Mesothelial cell of epicardium (in vitro differentiated cells): ENCODE results near the gene ADGRV1. TPM values are rescaled to one million over a fixed set of nuclear protein-coding genes. Genes with fewer than 3 reads are reported as not detected.

Experiments
- DNase-seq, 2 experiments: peaks; one replicate each; pipeline ENCODE4 v3.0.0; 2021; ENCODE audit warnings: low spot score in 2 of 2; ENCODE audit not compliant: unreplicated experiment in 2 of 2
- H3K27ac Mint-ChIP-seq: 2 replicates; pipeline ENCODE4 v1.8.0; 2021; ENCODE audit warnings: mixed read lengths
- H3K27me3 Mint-ChIP-seq: 2 replicates; pipeline ENCODE4 v1.8.0; 2021; ENCODE audit warnings: low read depth, mixed read lengths
- H3K36me3 Mint-ChIP-seq: 2 replicates; pipeline ENCODE4 v1.8.0; 2021; ENCODE audit warnings: mixed read lengths
- H3K4me1 Mint-ChIP-seq: 2 replicates; pipeline ENCODE4 v1.8.0; 2021; ENCODE audit warnings: mixed read lengths
- H3K4me3 Mint-ChIP-seq: 2 replicates; pipeline ENCODE4 v1.8.0; 2021; ENCODE audit warnings: mild to moderate bottlenecking, moderate library complexity, mixed read lengths
- H3K9me3 Mint-ChIP-seq: 2 replicates; pipeline ENCODE4 v1.8.0; 2021; ENCODE audit warnings: mixed read lengths
- total RNA-seq: library from RNA; stranded (reverse); gene quantifications from 3 replicates; pipeline ENCODE4 v1.2.1, GENCODE V29; 2021
- TF ChIP-seq, protein P1 (sequence below): fragments of 200-600 bp; sonication (generic); IDR thresholded peaks from one replicate; pipeline ENCODE4 v1.5.0; 2021; ENCODE audit warnings: antibody characterized with exemption; ENCODE audit not compliant: unreplicated experiment

Gene ADGRV1
- total RNA-seq, 1 donor from 2014 or later: 25.4 TPM

DNA sequence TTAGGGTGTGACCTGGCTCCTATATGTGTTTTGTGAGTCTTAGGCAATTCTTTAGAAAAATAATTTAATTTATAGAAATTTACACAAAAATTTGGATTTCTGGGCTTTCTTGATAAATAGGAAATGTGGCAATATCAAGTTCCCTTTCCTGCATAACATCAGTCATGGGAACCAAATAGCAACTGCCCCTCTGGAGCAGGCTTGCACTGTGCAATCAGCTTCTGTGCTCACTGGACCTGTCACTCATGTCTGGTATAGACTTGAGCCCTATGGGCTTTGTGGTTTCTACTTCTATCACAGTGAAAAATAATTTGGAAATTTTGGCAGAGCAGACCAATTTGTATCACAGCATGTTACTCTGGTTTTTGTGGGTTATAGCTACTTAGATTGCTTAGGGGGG lies 131.7 kb downstream of the ADGRV1 start:
- H3K27me3 Mint-ChIP-seq: no peaks in the 10 kb centered on the region
- DNase-seq: no peak
- H3K4me3 Mint-ChIP-seq: no peak overlapping the region
- TF ChIP-seq, protein P1, sequence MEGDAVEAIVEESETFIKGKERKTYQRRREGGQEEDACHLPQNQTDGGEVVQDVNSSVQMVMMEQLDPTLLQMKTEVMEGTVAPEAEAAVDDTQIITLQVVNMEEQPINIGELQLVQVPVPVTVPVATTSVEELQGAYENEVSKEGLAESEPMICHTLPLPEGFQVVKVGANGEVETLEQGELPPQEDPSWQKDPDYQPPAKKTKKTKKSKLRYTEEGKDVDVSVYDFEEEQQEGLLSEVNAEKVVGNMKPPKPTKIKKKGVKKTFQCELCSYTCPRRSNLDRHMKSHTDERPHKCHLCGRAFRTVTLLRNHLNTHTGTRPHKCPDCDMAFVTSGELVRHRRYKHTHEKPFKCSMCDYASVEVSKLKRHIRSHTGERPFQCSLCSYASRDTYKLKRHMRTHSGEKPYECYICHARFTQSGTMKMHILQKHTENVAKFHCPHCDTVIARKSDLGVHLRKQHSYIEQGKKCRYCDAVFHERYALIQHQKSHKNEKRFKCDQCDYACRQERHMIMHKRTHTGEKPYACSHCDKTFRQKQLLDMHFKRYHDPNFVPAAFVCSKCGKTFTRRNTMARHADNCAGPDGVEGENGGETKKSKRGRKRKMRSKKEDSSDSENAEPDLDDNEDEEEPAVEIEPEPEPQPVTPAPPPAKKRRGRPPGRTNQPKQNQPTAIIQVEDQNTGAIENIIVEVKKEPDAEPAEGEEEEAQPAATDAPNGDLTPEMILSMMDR: no peak
- H3K27ac Mint-ChIP-seq: no peak overlapping the region
- peaks cover 9% of the 10 kb centered on the region for H3K36me3 Mint-ChIP-seq
- no peaks in the 10 kb centered on the region for H3K4me1 Mint-ChIP-seq
- peaks cover 4% of the 10 kb centered on the region for H3K9me3 Mint-ChIP-seq

DNA sequence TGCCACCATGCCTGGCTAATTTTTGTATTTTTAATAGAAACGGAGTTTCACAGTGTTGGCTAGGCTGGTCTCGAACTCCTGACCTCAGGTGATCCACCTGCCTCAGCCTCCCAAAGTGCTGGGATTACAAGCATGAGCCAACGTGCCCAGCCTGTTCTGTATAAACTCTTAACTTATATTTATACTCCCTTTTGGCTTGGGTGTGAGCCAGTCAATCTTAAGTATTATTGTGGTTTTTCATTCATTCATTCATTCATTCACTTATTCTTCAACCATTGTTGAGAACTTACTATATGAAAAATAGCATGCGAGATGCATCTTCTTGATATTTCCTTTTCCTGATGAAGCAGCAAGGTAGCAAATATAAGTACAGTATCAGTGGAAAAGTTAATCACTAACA lies 132.9 kb downstream of the ADGRV1 start:
- TF ChIP-seq, protein P1: no peak
- Mint-ChIP-seq H3K4me3 (no peak overlapping the region), H3K9me3 (peaks cover 4% of the 10 kb centered on the region), H3K27ac (no peak overlapping the region), H3K27me3 (no peaks in the 10 kb centered on the region), H3K4me1 (no peaks in the 10 kb centered on the region), H3K36me3 (peaks cover 4% of the 10 kb centered on the region)
- no peak for DNase-seq

DNA sequence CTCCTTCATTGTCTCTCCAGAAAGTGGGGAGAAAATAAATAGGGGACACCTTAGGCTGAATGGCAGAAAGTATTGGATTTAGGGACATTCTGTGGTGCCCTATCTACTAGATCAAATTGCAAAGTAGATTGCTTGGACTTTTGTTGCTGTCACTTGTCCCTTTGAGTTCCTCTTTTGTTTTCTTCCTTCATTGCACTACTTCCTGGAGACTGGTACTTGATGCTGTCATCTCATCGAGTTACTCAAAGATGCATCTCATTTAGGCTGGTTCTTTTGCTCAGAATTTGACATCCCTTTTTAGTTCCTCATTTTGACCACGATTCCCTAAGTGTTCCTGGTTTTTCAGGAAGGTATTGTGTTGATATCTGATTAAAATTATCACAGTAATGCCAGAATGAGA lies 137.6 kb downstream of the ADGRV1 start:
- DNase-seq: no peak
- H3K9me3 Mint-ChIP-seq: no peaks in the 10 kb centered on the region
- H3K4me1 Mint-ChIP-seq: peaks cover 12% of the 10 kb centered on the region
- H3K27me3 Mint-ChIP-seq: no peaks in the 10 kb centered on the region
- no peak overlapping the region for H3K4me3 Mint-ChIP-seq
- TF ChIP-seq, protein P1: no peak
- no peak overlapping the region for H3K27ac Mint-ChIP-seq
- no peaks in the 10 kb centered on the region for H3K36me3 Mint-ChIP-seq

DNA sequence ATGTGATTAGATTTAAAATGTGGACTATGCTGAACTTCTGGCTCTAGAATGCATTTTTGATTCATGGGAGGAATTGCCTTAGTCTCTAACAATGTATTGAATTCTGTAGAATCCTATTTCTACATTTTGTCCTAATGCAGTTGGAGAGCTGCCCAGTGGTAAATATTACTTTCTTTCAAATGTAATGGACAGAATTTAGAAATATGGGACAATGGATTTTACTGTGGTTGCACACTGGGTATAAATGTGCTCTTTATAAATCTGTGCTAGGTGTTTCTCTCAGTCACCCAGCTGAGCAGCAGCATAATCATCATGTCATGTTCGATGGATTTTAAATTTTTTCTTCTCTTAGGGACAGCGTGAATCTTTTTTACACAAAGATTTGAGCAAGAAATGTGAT lies 141.7 kb downstream of the ADGRV1 start:
- no peaks in the 10 kb centered on the region for H3K27me3 Mint-ChIP-seq
- H3K9me3 Mint-ChIP-seq: no peaks in the 10 kb centered on the region
- H3K4me3 Mint-ChIP-seq: no peak overlapping the region
- H3K27ac Mint-ChIP-seq: no peak overlapping the region
- TF ChIP-seq, protein P1: no peak
- H3K4me1 Mint-ChIP-seq: peaks cover 12% of the 10 kb centered on the region
- H3K36me3 Mint-ChIP-seq: no peaks in the 10 kb centered on the region
- no peak for DNase-seq

DNA sequence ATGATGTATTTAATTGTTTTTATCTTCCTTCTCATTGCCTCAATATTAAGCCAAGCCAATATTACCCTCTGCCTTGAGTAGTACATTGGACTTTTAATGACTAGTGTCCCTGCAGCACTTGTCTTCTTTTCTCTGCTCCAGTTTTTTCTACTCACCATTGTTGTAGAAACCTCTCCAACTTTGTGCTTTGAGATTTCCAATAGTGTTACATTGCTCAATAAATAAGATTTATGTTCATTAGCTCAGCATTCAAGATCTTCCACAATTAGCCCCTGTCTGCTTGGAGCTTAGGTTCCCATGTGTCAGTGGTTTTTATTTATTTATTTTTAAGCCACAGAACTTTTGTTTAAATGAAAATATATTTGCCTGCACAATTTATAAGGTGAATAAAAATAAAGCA lies 145.3 kb downstream of the ADGRV1 start:
- H3K36me3 Mint-ChIP-seq: no peaks in the 10 kb centered on the region
- H3K27ac Mint-ChIP-seq: no peak overlapping the region
- H3K27me3 Mint-ChIP-seq: no peaks in the 10 kb centered on the region
- H3K4me3 Mint-ChIP-seq: no peak overlapping the region
- TF ChIP-seq, protein P1: no peak
- H3K4me1 Mint-ChIP-seq: peaks cover 12% of the 10 kb centered on the region
- DNase-seq: no peak
- H3K9me3 Mint-ChIP-seq: no peaks in the 10 kb centered on the region

DNA sequence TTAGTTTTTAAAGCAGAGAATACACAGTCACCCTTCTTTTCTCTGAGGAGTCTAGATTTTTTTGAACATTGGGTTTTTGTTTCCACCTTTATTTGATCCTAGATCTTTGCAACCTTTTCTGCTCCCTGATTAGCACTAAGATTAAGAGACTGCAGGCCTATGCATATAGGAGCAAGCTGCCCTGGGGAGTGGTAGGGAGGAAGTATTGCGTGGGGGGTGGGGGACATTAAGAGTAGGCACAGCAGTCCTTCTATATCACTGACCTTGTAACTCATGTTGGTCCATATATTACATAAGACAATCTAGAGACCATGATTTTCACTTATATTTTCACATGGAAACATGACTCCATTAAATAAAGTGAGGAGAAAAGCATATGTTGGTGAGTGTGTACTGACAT lies 149.1 kb downstream of the ADGRV1 start:
- TF ChIP-seq, protein P1: no peak
- H3K9me3 Mint-ChIP-seq: no peaks in the 10 kb centered on the region
- DNase-seq: no peak
- H3K36me3 Mint-ChIP-seq: no peaks in the 10 kb centered on the region
- no peaks in the 10 kb centered on the region for H3K4me1 Mint-ChIP-seq
- no peak overlapping the region for H3K27ac Mint-ChIP-seq
- H3K4me3 Mint-ChIP-seq: no peak overlapping the region
- no peaks in the 10 kb centered on the region for H3K27me3 Mint-ChIP-seq
